Activated CD4-positive, alpha-beta T cell treated with anti-CD3 and anti-CD28 coated beads, Interleukin-2, amount 10 ng/mL, durations not matched to agents 24 days and 14 days (primary cell): ENCODE data around the gene BPIFA3. TPM values are rescaled to one million over a fixed set of nuclear protein-coding genes. Genes with fewer than 3 reads are reported as not detected.

ENCODE experiments used
- DNase-seq: peaks from one replicate; pipeline ENCODE4 v3.0.0; 2022
- H3K27ac Mint-ChIP-seq: one replicate; pipeline ENCODE4 v1.8.0; 2022; ENCODE audit warnings: mild to moderate bottlenecking, mixed read lengths
- H3K27me3 Mint-ChIP-seq: one replicate; pipeline ENCODE4 v1.8.0; 2022; ENCODE audit warnings: mixed read lengths
- H3K36me3 Mint-ChIP-seq: one replicate; pipeline ENCODE4 v1.8.0; 2022; ENCODE audit warnings: low read depth, mild to moderate bottlenecking, mixed read lengths
- H3K4me1 Mint-ChIP-seq: one replicate; pipeline ENCODE4 v1.8.0; 2021; ENCODE audit warnings: mixed read lengths
- H3K4me3 Mint-ChIP-seq: one replicate; pipeline ENCODE4 v1.8.0; 2022; ENCODE audit warnings: mild to moderate bottlenecking, moderate library complexity, mixed read lengths
- H3K9me3 Mint-ChIP-seq: one replicate; pipeline ENCODE4 v1.8.0; 2021; ENCODE audit warnings: mixed read lengths
- intact Hi-C: fragments of 100-400 bp; cut with micrococcal nuclease; formaldehyde crosslinking; loops from one replicate; pipeline ENCODE4 v1.15.1; 2023
- total RNA-seq: library from RNA; stranded (reverse); gene quantifications from 2 replicates; pipeline ENCODE4 v1.2.3, GENCODE V29; 2022

BPIFA3 gene
- total RNA-seq, 1 donor from 2014 or later, result not detected

DNA sequence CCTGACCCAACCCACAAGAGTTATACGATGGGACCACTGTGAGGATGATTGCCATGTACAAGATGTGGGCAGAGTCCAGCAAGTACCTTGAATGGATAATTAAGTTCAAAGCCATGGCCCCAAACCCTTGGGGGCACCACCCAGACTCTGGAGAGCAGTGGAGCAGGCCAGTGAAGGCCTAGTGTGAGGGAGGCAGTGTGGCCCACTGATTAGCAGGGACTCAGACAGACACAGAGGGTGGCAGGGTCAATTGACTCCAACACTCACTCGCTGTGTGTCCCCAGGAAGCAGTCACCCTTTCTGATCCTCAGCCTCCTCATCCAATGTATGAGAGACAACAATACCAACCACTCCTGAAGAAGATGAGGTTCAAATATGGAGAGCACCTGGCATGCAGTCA lies 16.9 kb downstream of the BPIFA3 start:
- peaks cover 21% of the 10 kb centered on the region for H3K4me1 Mint-ChIP-seq
- H3K27ac Mint-ChIP-seq, result no peak overlapping the region
- no peak for DNase-seq
- no peaks in the 10 kb centered on the region for H3K9me3 Mint-ChIP-seq
- H3K27me3 Mint-ChIP-seq, result no peaks in the 10 kb centered on the region
- H3K4me3 Mint-ChIP-seq, result no peak overlapping the region
- intact Hi-C loops, result no loop called here
- H3K36me3 Mint-ChIP-seq, result no peaks in the 10 kb centered on the region

DNA sequence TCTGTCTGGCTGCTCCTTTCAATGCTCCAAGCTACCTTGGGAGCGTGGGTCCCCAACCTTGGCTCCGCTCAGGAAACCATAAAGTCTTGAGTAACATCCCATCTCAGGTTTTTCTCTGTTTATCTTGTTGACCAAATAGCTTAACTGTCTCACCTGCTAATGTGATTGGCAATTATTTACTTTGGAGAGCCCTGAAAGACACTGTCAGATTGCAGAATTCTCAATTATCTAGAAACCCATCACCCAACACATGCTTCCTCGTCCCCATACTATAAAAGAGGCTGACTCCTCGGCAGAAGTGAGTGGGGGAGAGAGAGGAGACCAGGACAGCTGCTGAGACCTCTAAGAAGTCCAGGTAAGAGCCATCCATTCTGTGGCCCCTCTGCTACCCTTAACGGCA lies 18.5 kb downstream of the BPIFA3 start, which contains the start of gene BPIFA1:
TSS of gene BPIFA1 (plus strand) at position 301 of the 400 bp plus-strand sequence. CDS start 1,716 bp downstream, outside the sequence.
- intact Hi-C loops, result no loop called here

DNA sequence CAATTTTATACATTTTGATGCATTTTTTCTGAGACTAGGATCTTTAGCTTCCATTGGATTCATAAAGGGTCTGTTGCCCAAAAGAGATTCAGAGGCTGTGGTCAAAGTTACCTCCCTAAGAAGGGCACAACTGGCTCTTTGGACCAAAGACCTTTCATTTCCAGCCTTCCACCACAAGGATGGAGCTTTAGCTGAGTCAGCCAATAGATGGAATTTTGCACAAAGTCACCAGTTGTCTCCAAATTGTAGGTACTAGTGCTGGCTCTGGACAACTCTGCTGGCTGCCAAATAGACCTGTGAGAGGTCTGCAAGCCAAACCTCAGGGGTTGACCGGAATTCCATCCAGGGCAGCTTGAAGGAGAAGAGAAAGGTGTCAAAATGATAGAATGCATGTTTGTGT lies 19.2 kb downstream of the BPIFA3 start:
- intact Hi-C loops, result no loop called here
- H3K4me1 Mint-ChIP-seq, result peaks cover 12% of the 10 kb centered on the region
- H3K27me3 Mint-ChIP-seq, result no peaks in the 10 kb centered on the region
- H3K4me3 Mint-ChIP-seq, result no peak overlapping the region
- DNase-seq, result no peak
- H3K27ac Mint-ChIP-seq, result no peak overlapping the region
- H3K36me3 Mint-ChIP-seq, result no peaks in the 10 kb centered on the region
- no peaks in the 10 kb centered on the region for H3K9me3 Mint-ChIP-seq

More for the DNA sequence above, 18.5 kb downstream of the BPIFA3 start, which contains the start of gene BPIFA1:
- H3K4me3 Mint-ChIP-seq, result no peak within 1 kb of the TSS
- H3K27me3 Mint-ChIP-seq, result no peaks in the 10 kb centered on the region
- no peaks in the 10 kb centered on the region for H3K36me3 Mint-ChIP-seq
- no peak within 1 kb of the TSS for H3K27ac Mint-ChIP-seq
- no peak for DNase-seq
- peaks cover 12% of the 10 kb centered on the region for H3K4me1 Mint-ChIP-seq
- no peaks in the 10 kb centered on the region for H3K9me3 Mint-ChIP-seq

DNA sequence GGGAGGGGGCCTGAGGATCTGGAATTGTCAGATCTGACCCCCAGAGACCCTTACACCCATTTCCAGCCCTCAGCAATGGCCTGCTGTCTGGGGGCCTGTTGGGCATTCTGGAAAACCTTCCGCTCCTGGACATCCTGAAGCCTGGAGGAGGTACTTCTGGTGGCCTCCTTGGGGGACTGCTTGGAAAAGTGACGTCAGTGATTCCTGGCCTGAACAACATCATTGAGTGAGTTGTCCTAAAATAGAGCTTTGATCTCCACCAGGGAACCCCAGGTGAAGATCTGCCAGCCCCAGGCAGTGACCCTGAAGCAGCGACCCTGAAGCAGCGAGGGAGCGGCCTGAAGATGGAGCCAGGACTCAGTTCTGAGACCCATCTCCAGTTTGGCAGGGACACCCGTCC lies 20.8 kb downstream of the BPIFA3 start:
- Mint-ChIP-seq H3K36me3 (no peaks in the 10 kb centered on the region), H3K27ac (no peak overlapping the region), H3K9me3 (no peaks in the 10 kb centered on the region), H3K4me1 (peaks cover 2% of the 10 kb centered on the region), H3K4me3 (no peak overlapping the region), H3K27me3 (peaks cover 3% of the 10 kb centered on the region)
- DNase-seq, result no peak
- intact Hi-C loops, result no loop called here

DNA sequence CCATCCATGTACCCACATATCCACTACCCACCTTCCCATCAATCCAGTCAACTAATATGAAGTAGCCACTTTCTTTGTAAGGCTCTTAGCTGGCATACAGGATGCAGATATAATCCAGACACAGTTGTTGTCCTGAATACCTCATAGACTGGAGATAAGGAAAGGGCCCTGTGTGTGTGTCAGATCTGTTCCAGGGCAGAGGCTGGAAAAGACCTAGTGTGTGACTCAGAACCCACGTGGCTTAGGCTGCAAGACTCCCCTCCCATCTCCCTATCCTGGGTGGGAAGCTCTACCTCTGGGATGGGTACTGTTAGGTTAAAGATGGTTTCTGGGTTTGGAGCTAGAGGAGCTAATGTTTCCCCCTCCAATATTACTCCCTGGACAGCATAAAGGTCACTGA lies 22.3 kb downstream of the BPIFA3 start:
- Mint-ChIP-seq H3K27ac (no peak overlapping the region), H3K9me3 (no peaks in the 10 kb centered on the region), H3K27me3 (peaks cover 3% of the 10 kb centered on the region), H3K4me1 (no peaks in the 10 kb centered on the region), H3K36me3 (no peaks in the 10 kb centered on the region), H3K4me3 (no peak overlapping the region)
- DNase-seq, result no peak
- intact Hi-C loops, result no loop called here

DNA sequence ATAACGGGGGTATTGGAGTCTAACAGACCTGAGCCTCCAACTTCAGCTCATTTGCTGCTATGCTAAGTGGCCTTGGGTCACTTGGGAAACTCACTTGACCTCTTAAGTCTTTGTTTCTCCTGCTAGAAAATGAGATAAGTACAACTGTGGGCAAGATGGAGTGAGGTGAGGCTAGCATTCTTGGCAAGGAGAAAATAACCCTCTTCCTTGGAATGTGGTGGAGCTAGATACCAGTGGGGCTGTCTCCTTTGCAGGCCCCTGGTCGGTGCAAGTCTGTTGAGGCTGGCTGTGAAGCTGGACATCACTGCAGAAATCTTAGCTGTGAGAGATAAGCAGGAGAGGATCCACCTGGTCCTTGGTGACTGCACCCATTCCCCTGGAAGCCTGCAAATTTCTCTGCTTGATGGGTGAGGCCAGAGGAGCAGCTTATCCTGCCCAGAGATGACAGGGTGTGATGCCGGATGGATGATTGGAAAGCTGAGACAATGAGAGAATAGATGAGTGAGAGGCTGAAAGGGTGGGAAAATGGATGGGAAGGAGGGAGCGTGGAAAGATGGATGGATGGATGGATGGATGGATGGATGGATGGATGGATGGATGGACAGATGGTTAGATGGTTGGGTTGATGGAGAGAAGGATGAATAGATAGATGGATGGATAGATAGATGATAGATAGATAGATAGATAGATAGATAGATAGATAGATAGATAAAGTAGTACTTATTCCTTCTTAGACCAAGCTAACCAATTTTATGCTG lies 23.0 kb downstream of the BPIFA3 start:
- Mint-ChIP-seq H3K4me3 (no peak overlapping the region), H3K9me3 (no peaks in the 10 kb centered on the region), H3K27ac (no peak overlapping the region), H3K4me1 (no peaks in the 10 kb centered on the region), H3K27me3 (peaks cover 4% of the 10 kb centered on the region), H3K36me3 (no peaks in the 10 kb centered on the region)
- intact Hi-C loops, result no loop called here
- no peak for DNase-seq

DNA sequence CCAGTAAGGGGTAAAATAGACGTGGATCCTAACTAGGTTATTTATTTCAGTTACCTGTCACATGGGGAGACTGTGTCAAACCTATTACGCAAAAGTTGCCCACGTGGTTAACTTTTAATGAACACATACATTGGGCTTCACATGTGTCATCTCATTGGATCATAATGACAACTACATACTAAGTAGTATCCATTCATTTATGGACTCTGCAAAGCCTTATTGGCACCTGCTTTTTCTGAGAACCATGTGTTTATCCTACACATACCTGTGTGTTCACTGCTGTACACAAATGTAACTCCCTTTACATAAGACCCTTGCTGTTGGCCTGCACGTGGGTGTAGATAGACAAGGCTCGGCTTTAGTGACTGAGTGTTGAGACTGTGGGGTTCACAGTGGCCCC lies 23.8 kb downstream of the BPIFA3 start:
- no peak for DNase-seq
- H3K4me1 Mint-ChIP-seq, result no peaks in the 10 kb centered on the region
- no peak overlapping the region for H3K27ac Mint-ChIP-seq
- no peak overlapping the region for H3K4me3 Mint-ChIP-seq
- intact Hi-C loops, result no loop called here
- no peaks in the 10 kb centered on the region for H3K36me3 Mint-ChIP-seq
- H3K9me3 Mint-ChIP-seq, result no peaks in the 10 kb centered on the region
- peaks cover 5% of the 10 kb centered on the region for H3K27me3 Mint-ChIP-seq

DNA sequence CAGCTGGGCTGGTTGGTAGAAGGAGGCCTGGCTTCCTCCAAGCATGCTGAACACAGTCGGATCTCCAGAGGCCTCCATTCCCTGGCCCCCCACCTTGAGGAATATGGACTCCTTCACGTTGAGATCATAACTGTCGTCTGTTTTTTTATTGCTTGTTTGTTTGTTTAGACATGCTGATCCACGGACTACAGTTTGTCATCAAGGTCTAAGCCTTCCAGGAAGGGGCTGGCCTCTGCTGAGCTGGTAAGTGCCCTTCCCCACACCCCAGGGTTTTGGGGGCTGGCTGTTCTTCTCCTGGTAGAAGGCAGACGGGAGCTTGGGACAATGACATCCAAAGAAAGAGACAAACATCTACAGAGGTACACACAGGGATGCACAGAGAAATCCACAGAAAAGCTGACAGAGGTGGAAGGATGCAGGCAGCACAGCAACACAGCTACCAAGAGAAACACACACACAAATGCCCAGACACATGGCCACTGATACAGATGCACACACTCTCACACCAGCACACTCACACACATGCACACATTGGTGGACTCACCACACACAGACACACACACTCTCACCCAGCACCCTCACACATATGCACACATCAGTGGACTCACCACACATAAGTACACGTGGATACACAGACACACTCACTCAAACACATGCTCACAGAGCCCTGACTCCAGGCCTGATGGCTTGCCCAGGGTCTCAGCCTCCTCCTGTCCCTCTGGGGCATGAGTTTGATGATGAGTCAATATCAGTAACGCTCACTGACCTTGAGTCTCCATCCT lies 25.4 kb downstream of the BPIFA3 start:
- no peaks in the 10 kb centered on the region for H3K9me3 Mint-ChIP-seq
- peaks cover 5% of the 10 kb centered on the region for H3K27me3 Mint-ChIP-seq
- no peaks in the 10 kb centered on the region for H3K36me3 Mint-ChIP-seq
- intact Hi-C loops, result no loop called here
- no peaks in the 10 kb centered on the region for H3K4me1 Mint-ChIP-seq
- no peak for DNase-seq
- H3K27ac Mint-ChIP-seq, result no peak overlapping the region
- no peak overlapping the region for H3K4me3 Mint-ChIP-seq

DNA sequence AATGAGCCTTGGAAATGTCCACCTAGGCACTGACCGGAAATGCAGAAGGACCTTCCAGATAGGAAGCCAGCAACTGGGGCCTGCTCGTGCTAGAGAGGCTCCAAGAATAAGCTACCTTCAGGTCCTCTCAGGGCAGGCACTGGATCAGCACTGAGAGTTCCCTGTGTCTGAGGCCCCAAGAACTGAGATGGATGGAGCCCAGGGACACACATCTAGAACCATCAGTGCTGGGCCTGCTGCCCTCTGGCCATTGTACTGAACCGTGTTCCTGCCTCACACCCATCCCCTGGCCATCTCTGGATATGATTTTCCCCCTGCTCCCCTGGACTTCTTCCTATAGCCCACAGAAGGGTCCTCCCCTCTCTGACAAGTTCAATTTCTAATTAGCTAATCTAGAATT lies 28.9 kb downstream of the BPIFA3 start:
- intact Hi-C loops, result no loop called here

DNA sequence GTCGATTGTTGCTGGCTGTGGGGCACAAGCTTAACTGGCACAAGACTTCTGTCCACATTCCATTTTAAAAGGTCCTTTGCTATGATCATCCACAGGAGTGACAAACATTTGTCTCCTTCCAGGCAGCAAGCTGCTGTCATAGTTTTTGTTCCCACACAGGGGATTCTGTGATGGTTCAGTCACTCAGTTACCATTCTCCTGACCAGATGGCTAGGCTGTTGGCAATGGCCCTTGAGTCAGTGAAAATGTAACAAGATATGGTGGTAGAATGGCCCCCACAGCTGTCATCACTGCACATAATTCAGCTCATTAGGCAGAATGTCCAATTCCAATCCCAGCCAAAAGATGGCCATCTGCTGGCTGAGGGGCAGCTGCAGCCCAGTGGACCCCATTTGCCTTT lies 32.3 kb downstream of the BPIFA3 start:
- Mint-ChIP-seq H3K4me1 (no peaks in the 10 kb centered on the region), H3K27me3 (peaks cover 6% of the 10 kb centered on the region), H3K36me3 (no peaks in the 10 kb centered on the region), H3K9me3 (no peaks in the 10 kb centered on the region), H3K4me3 (no peak overlapping the region), H3K27ac (no peak overlapping the region)
- intact Hi-C loops, result no loop called here
- DNase-seq, result no peak

More for the DNA sequence above, 28.9 kb downstream of the BPIFA3 start:
- Mint-ChIP-seq H3K36me3 (no peaks in the 10 kb centered on the region), H3K27me3 (peaks cover 5% of the 10 kb centered on the region), H3K9me3 (no peaks in the 10 kb centered on the region), H3K4me3 (no peak overlapping the region), H3K27ac (no peak overlapping the region), H3K4me1 (no peaks in the 10 kb centered on the region)
- no peak for DNase-seq

DNA sequence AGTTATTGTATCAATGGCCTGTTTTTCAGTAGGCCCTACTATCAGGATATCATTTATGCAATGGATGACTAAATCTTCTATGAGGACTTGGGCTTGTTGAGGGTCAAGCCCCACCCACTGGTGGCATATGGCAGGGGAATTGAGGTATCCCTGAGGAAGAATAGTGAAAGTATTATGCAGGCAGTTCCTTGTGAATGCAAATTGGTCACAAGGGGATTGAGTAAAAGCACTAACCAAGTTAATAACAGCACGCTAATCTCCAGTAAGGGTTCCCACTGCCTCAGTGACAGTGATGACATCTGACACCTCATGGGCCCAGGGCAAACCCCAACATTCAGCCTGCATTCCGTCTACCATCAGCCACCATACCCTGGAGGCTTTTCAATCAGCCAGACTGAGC lies 33.5 kb downstream of the BPIFA3 start:
- Mint-ChIP-seq H3K9me3 (no peaks in the 10 kb centered on the region), H3K4me1 (no peaks in the 10 kb centered on the region), H3K36me3 (no peaks in the 10 kb centered on the region), H3K4me3 (no peak overlapping the region), H3K27ac (no peak overlapping the region), H3K27me3 (peaks cover 8% of the 10 kb centered on the region)
- intact Hi-C loops, result no loop called here
- no peak for DNase-seq

DNA sequence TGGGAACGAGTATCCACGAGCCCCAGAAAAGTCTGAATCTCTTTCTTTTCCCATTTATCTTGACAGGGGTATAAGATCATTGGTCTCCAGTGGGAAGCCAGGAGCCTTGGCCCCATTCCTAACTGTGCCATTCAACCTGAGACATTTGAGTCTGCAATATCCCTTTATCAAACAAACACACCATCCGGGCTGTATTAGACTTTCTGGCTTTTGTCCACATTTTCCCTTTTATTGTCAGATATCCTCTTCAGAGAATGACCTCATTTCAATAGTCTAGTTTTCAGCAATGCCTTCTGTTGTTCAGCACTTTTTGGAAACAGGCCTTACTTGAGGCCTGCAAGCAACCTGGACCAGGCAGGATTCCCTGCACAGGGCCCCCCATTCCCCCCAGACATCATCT lies 34.3 kb downstream of the BPIFA3 start:
- Mint-ChIP-seq H3K36me3 (no peaks in the 10 kb centered on the region), H3K4me1 (no peaks in the 10 kb centered on the region), H3K4me3 (no peak overlapping the region), H3K27ac (no peak overlapping the region), H3K9me3 (no peaks in the 10 kb centered on the region), H3K27me3 (peaks cover 10% of the 10 kb centered on the region)
- intact Hi-C loops, result no loop called here
- DNase-seq, result no peak

DNA sequence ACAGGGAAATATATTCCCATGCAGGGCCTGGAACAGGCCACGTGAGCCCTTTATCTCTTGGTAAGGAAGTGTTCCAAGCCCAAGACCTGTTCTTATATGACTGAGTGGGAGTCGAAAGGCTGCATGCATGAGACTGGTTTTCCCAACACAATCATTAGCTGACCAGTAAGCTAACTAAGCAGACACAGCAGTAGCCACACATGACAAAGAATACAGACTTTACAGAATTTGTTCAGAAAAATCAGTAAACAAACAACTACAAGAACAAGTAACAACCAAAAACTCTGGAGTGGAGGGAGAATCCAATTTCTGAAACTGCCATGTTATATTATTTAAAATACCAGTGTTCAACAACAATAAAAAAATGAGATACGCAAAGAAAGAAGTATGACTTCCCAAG lies 35.3 kb downstream of the BPIFA3 start:
- Mint-ChIP-seq H3K4me1 (no peaks in the 10 kb centered on the region), H3K27me3 (peaks cover 10% of the 10 kb centered on the region), H3K27ac (no peak overlapping the region), H3K9me3 (no peaks in the 10 kb centered on the region), H3K4me3 (no peak overlapping the region), H3K36me3 (no peaks in the 10 kb centered on the region)
- DNase-seq, result no peak
- intact Hi-C loops, result no loop called here

DNA sequence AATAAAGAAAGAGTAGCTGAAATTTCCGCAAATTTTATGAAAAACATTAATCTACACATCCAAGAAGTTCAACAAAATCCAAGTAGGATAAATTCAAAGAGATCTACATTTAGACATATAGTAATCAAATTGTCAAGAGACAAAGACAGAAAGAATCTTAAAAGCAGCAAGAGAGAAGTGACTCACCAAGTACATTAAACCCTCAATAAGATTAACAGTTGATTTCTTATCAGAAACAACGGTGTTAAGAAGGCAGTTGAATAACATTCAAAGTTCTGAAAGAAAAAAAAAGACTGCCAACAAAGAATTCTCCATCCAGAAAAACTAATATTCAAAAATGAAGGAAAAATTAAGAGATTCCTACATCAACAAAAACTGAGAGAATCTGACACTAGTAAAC lies 37.9 kb downstream of the BPIFA3 start:
- no peak overlapping the region for H3K4me3 Mint-ChIP-seq
- no peaks in the 10 kb centered on the region for H3K4me1 Mint-ChIP-seq
- intact Hi-C loops, result no loop called here
- H3K27ac Mint-ChIP-seq, result no peak overlapping the region
- no peaks in the 10 kb centered on the region for H3K36me3 Mint-ChIP-seq
- DNase-seq, result no peak
- H3K9me3 Mint-ChIP-seq, result no peaks in the 10 kb centered on the region
- peaks cover 14% of the 10 kb centered on the region for H3K27me3 Mint-ChIP-seq
